Endothelial cell of hepatic sinusoid (primary cell): ENCODE data around the gene CAMP.

Experiments
- in situ Hi-C: cut with HindIII; loops from 2 replicates; pipeline ENCODE4 v1.10.0; 2017; ENCODE audit warnings: low sequenced_read_pairs

Gene CAMP

DNA sequence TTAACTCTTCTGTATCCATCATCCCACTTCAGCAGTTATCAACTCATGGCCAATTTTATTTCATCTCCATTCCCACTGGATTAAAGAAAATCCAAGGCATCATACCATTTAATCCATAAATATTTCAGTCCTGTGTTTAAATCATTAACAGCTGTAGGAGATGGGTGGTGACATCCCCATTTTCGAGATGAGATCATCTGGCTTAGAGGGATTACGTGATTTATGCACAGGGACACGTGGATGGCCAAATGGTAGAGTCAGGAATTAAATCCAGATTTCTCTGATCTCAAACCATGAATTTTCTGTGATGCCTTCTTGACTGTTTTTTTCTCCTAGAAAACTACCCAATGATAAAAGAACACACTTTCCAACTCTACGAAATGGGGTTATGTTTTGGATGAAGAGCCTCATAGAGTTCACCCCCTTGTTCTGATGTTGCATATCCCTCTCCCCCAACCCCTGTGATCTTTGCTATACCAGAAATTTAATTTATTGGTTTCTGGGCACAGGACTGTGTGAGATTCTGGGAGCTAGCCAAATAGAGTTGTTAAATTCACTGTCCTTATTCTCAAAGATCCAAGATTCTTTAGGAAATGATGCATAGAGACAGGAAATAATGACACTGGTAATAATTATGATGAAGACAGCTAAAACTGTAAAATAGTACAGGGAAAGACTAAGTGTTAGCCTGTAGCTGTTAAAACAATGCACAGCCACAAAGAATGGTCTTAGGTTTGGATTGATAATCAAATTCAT, 25.0 kb downstream of the CAMP start:
- in situ Hi-C loops: no loop called here

DNA sequence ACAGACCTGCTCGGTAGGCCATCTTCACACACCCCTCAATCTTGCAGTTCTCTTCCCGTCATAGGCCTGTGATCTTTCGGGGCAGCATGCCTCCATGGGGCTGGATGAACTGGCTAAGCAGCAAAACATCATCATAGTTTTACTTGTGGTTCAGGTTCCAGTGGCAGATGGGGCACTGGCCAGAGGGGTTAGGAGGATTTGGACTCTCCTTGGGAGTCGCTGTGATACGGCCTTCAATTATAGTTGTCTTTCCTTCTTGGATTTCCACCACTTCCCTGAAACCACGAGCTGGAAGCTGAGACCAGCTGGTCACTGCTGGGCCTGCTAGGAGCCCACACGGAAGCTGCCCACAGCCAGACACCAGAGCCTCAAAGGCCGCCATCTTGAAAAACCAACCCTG, 33.3 kb downstream of the CAMP start:
- in situ Hi-C loops: loop anchor here (5.0 kb wide), 1 partner anchor 86 kb away; no protein-coding TSS in a partner anchor

DNA sequence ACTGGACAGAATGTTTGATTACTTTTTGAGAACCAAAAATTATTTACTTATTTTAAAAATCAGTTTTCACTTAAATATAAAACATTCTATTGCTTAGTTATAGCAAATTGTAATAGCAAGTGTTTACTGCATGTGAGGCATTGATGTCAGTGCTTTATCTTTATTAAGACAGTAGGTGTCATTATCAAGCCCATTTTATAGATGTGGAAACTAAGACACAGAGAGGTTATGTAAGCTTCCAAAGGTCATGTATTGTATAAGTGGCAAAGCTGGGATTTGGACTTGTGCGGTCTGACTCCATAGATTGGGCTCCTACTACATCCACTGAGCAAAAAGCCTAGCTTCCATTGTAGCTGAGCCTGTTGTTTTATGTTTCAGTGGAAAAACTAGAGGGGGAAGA, 35.2 kb downstream of the CAMP start:
- in situ Hi-C loops: loop anchor here (5.0 kb wide), 1 partner anchor 84 kb away; no protein-coding TSS in a partner anchor

DNA sequence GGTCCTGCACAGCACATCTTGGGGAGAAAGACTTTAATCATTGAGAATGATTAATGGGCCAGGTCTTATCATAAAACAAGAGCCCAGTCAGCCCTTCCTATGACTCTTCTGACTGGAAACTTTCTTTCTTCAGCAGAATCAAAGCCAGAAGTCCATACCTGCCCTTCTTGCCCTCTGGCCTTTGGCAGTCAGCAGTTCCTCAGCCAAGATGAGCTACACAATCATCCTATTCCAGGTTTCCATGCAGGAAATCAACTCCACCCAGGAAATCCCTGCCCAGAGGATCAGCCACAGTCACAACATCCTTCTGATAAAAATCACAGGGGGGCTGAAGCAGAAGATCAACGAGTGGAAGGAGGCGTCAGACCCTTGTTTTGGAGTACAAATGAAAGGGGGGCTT, 44.5 kb downstream of the CAMP start:
- in situ Hi-C loops: no loop called here

DNA sequence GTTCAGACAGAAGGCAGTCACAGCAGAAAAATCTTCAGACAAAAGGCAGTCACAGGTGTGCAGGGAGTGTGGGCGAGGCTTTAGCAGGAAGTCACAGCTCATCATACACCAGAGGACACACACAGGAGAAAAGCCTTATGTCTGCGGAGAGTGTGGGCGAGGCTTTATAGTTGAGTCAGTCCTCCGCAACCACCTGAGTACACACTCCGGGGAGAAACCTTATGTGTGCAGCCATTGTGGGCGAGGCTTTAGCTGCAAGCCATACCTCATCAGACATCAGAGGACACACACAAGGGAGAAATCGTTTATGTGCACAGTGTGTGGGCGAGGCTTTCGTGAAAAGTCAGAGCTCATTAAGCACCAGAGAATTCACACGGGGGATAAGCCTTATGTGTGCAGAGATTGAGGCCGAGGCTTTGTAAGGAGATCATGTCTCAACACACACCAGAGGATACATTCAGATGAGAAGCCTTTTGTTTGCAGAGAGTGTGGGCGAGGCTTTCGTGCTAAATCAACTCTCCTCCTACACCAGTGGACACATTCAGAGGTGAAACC, 45.2 kb downstream of the CAMP start:
- in situ Hi-C loops: no loop called here

DNA sequence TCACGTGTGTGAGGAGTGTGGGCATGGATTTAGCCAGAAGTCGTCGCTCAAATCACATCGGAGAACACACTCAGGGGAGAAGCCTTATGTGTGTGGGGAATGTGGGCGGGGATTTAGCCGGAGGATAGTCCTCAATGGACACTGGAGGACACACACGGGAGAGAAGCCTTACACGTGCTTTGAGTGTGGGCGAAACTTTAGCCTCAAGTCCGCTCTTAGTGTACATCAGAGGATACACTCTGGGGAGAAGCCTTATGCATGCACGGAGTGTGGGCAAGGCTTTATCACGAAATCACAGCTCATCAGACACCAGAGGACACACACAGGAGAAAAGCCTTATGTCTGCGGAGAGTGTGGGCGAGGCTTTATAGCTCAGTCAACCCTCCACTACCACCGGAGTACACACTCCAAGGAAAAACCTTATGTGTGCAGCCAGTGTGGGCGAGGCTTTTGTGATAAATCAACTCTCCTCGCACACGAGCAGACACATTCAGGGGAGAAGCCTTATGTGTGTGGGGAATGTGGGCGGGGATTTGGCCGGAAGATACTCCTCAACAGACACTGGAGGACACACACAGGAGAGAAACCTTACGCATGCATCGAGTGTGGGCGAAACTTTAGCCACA, 45.8 kb downstream of the CAMP start:
- in situ Hi-C loops: no loop called here

DNA sequence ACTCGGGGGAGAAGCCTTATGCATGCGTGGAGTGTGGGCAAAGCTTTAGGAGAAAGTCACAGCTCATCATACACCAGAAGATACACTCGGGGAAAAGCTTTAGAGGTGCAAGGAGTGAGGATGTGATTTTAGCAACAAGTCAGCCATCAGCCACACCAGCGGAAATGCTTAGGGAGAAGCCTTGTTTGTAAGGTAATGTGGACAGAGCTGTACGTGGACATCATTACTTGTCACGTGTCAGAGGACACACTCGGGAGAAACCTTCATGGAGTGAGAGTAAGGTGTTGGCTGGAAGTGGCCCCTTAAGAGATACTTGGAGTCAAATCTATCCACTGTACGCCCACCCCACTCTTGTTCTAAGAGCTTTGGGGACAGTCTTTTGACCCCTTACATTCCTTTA, 46.3 kb downstream of the CAMP start:
- in situ Hi-C loops: no loop called here

DNA sequence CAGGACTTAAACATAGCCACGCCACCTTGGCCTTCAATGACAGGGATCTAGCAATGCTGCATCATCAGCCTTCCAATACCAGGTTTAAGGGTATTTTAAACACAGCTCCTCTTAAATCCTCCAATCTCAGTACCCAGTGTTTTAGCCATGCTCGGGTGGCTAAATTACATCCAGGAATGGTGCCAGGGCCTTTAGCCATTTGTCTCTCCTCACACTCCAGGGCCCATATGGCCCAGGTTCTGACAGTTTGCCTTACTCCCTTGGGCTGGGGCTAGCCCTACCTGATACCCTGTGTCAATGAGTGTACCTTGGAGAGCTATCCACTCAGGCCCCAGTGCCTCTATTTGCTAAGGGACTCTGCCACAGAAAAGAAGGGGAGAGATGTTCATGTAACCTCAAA, 47.0 kb downstream of the CAMP start:
- in situ Hi-C loops: loop anchor here (10.0 kb wide), 2 partner anchors 144 to 284 kb away; partner anchors contain the start of gene PFKFB4

DNA sequence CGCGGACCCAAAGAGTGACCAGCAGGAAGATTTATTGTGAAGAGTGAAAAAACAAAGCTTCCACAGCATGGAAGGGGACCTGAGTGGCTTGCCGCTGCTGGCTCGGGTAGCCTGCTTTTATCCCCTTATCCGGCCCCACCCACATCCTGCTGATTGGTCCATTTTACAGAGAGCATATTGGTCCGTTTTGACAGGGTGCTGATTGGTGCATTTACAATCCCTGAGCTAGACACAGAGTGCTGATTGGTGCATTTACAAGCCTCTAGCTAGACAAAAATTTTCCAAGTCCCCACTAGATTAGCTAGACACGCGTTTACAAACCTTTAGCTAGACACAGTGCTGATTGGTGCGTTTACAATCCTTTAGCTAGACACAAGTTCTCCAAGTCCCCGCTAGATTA, 47.9 kb downstream of the CAMP start:
- in situ Hi-C loops: loop anchor here (10.0 kb wide), 2 partner anchors 144 to 284 kb away; partner anchors contain the start of gene PFKFB4

DNA sequence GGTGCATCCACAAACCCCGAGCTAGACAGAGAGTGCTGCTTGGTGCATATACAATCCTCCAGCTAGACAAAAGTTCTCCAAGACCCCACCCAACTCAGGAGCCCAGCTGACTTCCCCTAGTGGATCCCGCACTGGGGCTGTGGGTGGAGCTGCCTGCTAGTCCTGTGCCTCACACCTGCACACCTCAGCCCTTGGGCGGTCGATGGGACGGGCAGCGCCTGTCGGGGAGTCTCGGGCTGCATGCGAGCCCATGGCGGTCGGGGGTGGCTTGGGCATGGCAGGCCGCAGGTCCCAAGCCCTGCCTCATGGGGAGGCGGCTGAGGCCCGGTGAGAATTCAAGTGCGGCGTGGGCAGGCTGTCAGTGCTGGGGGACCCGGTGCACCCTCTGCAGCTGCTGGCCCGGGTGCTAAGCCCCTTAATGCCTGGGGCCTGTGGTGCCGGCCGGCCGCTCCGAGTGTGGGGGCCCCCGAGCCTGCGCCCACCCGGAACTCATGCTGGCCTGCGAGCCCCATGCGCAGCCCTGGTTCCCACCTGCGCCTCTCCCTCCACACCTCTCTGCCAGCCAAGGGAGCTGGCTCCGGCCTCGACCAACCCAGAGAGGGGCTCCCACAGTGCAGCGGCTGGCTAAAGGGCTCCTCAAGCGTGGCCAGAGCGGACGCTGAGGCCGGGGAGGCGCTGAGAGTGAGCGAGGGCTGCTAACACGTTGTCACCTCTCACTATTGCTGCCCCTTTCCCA, 48.6 kb downstream of the CAMP start:
- in situ Hi-C loops: loop anchor here (10.0 kb wide), 2 partner anchors 143 to 283 kb away; partner anchors contain the start of gene PFKFB4

DNA sequence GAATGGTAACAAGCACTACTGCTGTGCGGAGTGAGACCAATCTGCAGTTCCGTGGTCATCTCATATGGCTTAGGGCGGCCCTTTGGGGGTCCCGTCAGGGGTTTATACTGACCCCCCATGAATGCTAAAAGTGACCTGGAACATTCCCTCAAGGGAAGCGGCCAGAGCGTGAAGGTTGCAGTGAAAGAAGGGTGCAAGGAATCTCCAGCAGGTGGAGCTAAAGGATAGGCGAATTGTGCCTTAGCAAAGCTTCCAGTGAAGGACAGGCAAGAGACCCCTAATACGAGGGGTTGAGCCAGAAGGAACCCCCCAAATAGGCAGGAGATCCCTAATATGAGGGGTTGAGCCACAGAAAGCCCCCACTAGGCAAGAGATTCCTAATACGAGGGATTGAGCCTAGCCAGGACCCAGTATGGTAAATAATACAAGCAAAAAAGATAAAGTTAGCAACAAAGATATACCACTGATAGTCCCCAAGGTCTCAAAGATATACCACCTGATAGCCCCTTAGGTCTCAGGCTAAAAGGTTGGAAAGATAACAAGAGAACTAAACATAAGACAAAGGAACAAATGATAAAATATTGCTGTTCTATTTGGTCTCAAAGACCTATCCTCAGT, 50.4 kb downstream of the CAMP start:
- in situ Hi-C loops: loop anchor here (10.0 kb wide), 2 partner anchors 141 to 281 kb away; partner anchors contain the start of gene PFKFB4

DNA sequence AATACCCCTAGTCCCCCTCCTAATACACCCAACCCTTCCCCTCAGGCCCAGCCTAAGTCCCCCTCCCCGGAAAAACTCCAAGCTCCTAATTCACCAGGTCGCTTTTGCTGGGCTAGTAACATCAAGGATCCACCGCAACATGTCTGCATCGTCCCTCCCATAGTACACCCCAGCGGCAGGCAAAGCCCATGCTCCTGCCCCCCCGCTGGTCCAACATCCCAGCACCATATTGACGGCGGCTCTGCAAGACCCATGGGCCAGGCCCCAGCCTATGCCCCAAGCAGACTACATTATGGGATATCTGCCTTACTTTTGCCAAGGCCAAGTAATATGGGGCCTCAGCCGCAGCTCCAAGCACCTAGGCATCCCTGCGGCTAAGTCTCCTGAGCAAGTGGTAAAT, 51.2 kb downstream of the CAMP start:
- in situ Hi-C loops: loop anchor here (10.0 kb wide), 2 partner anchors 140 to 280 kb away; partner anchors contain the start of gene PFKFB4
